Measurements from ENCODE around the gene SRGAP1. TPM values are rescaled to one million over a fixed set of nuclear protein-coding genes. Genes with fewer than 3 reads are reported as not detected.

Gene SRGAP1
- total RNA-seq, 1 experiment from 2014 or later = 26.8 TPM

DNA sequence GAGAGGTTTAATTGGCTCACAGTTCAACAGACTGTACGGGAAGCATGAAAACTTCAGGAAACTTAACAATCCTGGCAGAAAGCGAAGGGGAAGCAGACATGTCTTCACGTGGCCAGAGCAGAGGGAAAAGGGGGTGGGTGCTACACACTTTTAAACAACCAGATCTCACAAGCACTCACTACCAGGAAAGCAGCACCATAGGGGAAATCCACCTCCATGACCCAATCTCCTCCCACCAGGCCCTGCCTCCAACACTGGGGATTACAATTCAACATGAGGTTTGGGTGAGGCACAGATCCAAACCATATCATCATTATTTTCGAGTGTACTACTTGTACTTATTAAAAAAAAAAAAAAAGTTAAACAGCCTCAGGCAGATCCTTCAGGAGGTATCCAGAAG lies 34.9 kb upstream of the SRGAP1 start:
- no peak for ATAC-seq

DNA sequence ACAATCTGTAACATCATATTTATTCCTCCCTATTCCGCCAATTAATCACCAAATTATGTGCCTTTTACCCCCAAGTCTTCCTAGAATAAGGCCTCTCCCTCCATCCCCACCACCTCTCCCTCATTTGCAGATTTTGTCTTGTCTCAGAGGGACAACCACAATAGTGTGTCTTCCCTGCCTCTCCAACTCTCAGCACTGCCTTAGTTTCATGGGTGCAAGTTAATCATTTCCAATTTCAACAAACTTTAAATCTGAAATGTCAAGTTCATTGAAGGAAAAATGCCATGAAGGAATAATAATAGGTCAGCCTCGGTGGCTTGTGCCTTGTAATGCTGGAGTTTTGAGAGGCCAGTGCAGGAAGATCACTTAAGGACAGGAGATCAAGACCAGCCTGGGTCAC lies 33.2 kb upstream of the SRGAP1 start:
- BruUV-seq (replicated peaks) = no TSS peak
- ChIA-PET POLR2A (no interaction called here), CTCF (no interaction called here)
- Histone ChIP-seq H3K4me1 (ENCODE audit: control insufficient read depth, insufficient read depth, low read length) (no peaks in the 10 kb centered on the region), H3K27ac (ENCODE audit: low read length) (no peak overlapping the region), H3K4me3 (ENCODE audit: low read depth in 2 of 2, low read length in 2 of 2) (no peak overlapping the region), H3K27me3 (ENCODE audit: control insufficient read depth, insufficient read depth, low read length) (no peaks in the 10 kb centered on the region), H3K9me3 (ENCODE audit: control insufficient read depth, insufficient read depth, low read depth, low read length) (no peaks in the 10 kb centered on the region), H3K36me3 (ENCODE audit: control insufficient read depth, insufficient read depth, low read length) (no peaks in the 10 kb centered on the region)
- intact Hi-C loops (cut with micrococcal nuclease; ENCODE audit: unreplicated experiment) (no loop called here), in situ Hi-C loops (cut with HindIII; ENCODE audit: low pct_unique_long_range_greater_than_20kb, low sequenced_read_pairs) (no loop called here)
- no peak for DNase-seq (ENCODE audit: low read depth, low spot score)
- ATAC-seq = no peak
- TF ChIP-seq, protein P1, sequence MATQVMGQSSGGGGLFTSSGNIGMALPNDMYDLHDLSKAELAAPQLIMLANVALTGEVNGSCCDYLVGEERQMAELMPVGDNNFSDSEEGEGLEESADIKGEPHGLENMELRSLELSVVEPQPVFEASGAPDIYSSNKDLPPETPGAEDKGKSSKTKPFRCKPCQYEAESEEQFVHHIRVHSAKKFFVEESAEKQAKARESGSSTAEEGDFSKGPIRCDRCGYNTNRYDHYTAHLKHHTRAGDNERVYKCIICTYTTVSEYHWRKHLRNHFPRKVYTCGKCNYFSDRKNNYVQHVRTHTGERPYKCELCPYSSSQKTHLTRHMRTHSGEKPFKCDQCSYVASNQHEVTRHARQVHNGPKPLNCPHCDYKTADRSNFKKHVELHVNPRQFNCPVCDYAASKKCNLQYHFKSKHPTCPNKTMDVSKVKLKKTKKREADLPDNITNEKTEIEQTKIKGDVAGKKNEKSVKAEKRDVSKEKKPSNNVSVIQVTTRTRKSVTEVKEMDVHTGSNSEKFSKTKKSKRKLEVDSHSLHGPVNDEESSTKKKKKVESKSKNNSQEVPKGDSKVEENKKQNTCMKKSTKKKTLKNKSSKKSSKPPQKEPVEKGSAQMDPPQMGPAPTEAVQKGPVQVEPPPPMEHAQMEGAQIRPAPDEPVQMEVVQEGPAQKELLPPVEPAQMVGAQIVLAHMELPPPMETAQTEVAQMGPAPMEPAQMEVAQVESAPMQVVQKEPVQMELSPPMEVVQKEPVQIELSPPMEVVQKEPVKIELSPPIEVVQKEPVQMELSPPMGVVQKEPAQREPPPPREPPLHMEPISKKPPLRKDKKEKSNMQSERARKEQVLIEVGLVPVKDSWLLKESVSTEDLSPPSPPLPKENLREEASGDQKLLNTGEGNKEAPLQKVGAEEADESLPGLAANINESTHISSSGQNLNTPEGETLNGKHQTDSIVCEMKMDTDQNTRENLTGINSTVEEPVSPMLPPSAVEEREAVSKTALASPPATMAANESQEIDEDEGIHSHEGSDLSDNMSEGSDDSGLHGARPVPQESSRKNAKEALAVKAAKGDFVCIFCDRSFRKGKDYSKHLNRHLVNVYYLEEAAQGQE (IDR thresholded peaks at IDR 0.05; ENCODE audit: insufficient read depth in 1 of 2, low read depth in 2 of 2, low read length in 1 of 2) = no peak
- no peak for TF ChIP-seq TCF7L2 (IDR thresholded peaks at IDR 0.05; ENCODE audit: low read depth, low read length)

More for the DNA sequence above, 34.9 kb upstream of the SRGAP1 start:
- Histone ChIP-seq H3K36me3 (ENCODE audit: control insufficient read depth, insufficient read depth, low read length) (no peaks in the 10 kb centered on the region), H3K27ac (ENCODE audit: low read length) (no peak overlapping the region), H3K4me3 (ENCODE audit: low read depth in 2 of 2, low read length in 2 of 2) (no peak overlapping the region), H3K4me1 (ENCODE audit: control insufficient read depth, insufficient read depth, low read length) (no peaks in the 10 kb centered on the region), H3K27me3 (ENCODE audit: control insufficient read depth, insufficient read depth, low read length) (no peaks in the 10 kb centered on the region), H3K9me3 (ENCODE audit: control insufficient read depth, insufficient read depth, low read depth, low read length) (no peaks in the 10 kb centered on the region)
- no peak for DNase-seq (ENCODE audit: low read depth, low spot score)
- BruUV-seq (replicated peaks) = no TSS peak
- POLR2A ChIA-PET = interaction anchor here (0.6 to 0.7 kb wide), 2 partner anchors 46 to 603 kb away, joined by 4 to 7 read pairs; no protein-coding TSS in a partner anchor
- no peak for TF ChIP-seq POLR2AphosphoS5 (IDR thresholded peaks at IDR 0.05; ENCODE audit: low read depth, low read length)
- in situ Hi-C loops (cut with HindIII; ENCODE audit: low pct_unique_long_range_greater_than_20kb, low sequenced_read_pairs) (no loop called here), intact Hi-C loops (cut with micrococcal nuclease; ENCODE audit: unreplicated experiment) (no loop called here)
- CTCF ChIA-PET = no interaction called here

DNA sequence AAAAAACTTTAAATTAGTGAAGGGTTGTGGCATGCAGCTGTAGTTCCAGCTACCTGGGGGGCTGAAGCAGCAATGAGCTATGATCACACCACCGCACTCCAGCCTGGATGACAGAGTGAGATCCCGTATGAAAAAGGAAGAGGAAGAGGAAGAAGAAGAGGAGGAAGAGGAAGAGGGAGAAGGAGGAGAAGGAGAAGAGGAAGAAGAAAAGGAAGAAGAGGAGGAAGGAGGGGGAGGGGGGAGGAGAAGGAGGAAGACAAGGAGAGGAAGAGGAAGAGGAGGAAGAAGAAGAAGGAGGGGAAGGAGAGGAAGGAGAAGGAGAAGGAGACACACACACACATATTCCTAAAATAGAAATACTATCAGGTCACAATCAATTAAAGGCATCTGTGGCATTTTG lies 32.7 kb upstream of the SRGAP1 start:
- H3K27ac ChIP-seq (ENCODE audit: low read length) = no peak overlapping the region
- ChIA-PET POLR2A (no interaction called here), CTCF (no interaction called here)
- DNase-seq (ENCODE audit: low read depth, low spot score) = no peak
- no TSS peak for BruUV-seq (replicated peaks)
- in situ Hi-C loops (cut with HindIII; ENCODE audit: low pct_unique_long_range_greater_than_20kb, low sequenced_read_pairs) = no loop called here
- H3K4me3 ChIP-seq (ENCODE audit: low read depth in 2 of 2, low read length in 2 of 2) = no peak overlapping the region
- H3K27me3 ChIP-seq (ENCODE audit: control insufficient read depth, insufficient read depth, low read length) = no peaks in the 10 kb centered on the region
- no peaks in the 10 kb centered on the region for H3K36me3 ChIP-seq (ENCODE audit: control insufficient read depth, insufficient read depth, low read length)
- intact Hi-C loops (cut with micrococcal nuclease; ENCODE audit: unreplicated experiment) = no loop called here
- no peak for ATAC-seq
- no peaks in the 10 kb centered on the region for H3K4me1 ChIP-seq (ENCODE audit: control insufficient read depth, insufficient read depth, low read length)
- no peaks in the 10 kb centered on the region for H3K9me3 ChIP-seq (ENCODE audit: control insufficient read depth, insufficient read depth, low read depth, low read length)
- TF ChIP-seq TCF7L2 (IDR thresholded peaks at IDR 0.05; ENCODE audit: low read depth, low read length) (no peak), POLR2AphosphoS5 (IDR thresholded peaks at IDR 0.05; ENCODE audit: low read depth, low read length) (no peak), SIN3A (IDR thresholded peaks at IDR 0.05; ENCODE audit: borderline replicate concordance, insufficient read depth, low read depth, low read length) (no peak)
- TF ChIP-seq, protein P1 (IDR thresholded peaks at IDR 0.05; ENCODE audit: insufficient read depth in 1 of 2, low read depth in 2 of 2, low read length in 1 of 2) = no peak
- TF ChIP-seq, protein P2, sequence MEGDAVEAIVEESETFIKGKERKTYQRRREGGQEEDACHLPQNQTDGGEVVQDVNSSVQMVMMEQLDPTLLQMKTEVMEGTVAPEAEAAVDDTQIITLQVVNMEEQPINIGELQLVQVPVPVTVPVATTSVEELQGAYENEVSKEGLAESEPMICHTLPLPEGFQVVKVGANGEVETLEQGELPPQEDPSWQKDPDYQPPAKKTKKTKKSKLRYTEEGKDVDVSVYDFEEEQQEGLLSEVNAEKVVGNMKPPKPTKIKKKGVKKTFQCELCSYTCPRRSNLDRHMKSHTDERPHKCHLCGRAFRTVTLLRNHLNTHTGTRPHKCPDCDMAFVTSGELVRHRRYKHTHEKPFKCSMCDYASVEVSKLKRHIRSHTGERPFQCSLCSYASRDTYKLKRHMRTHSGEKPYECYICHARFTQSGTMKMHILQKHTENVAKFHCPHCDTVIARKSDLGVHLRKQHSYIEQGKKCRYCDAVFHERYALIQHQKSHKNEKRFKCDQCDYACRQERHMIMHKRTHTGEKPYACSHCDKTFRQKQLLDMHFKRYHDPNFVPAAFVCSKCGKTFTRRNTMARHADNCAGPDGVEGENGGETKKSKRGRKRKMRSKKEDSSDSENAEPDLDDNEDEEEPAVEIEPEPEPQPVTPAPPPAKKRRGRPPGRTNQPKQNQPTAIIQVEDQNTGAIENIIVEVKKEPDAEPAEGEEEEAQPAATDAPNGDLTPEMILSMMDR (IDR thresholded peaks at IDR 0.05) = no peak
